GM13976 (cell line): Measurements from ENCODE around the gene CCDC92.

Experiments
- DNase-seq: peaks from one replicate; pipeline ENCODE4 v3.0.0; 2012; ENCODE audit warnings: low spot score
- CTCF ChIP-seq: IDR thresholded peaks from 2 replicates; pipeline ENCODE4 v1.5.1; 2012; ENCODE audit warnings: borderline replicate concordance, mild to moderate bottlenecking; ENCODE audit not compliant: insufficient read depth; ENCODE audit errors: extremely low read depth, missing control alignments, control extremely low read depth
- in situ Hi-C: fragments of 300-500 bp; cut with MboI; formaldehyde crosslinking; loops from one replicate; pipeline ENCODE4 v1.12.0; 2022; ENCODE audit warnings: low sequenced_read_pairs, mixed read lengths, inconsistent platforms; ENCODE audit not compliant: unreplicated experiment

Gene CCDC92

GRCh38 chr12:123972457-123973401 is at the start of gene CCDC92, which contains the start of gene ZNF664:
TSS of gene CCDC92 (minus strand) at chr12:123972831. CDS start at chr12:123944305, 28,526 bp downstream.
TSS of gene ZNF664 (plus strand) at chr12:123973215. CDS start at chr12:124012145, 38,930 bp downstream.
- TF ChIP-seq CTCF, result peak; percentile 23
- DNase-seq, result peak; percentile 98
- in situ Hi-C loops, result no loop called here

- TF ChIP-seq CTCF, result no peak
- in situ Hi-C loops, result no loop called here
- no peak for DNase-seq
Measured at GRCh38 chr12:124022161-124022560, 49.5 kb upstream of the CCDC92 start.

- no peak for DNase-seq
- in situ Hi-C loops, result no loop called here
- TF ChIP-seq CTCF, result no peak
Measured at GRCh38 chr12:124021007-124021406, 48.4 kb upstream of the CCDC92 start.

- TF ChIP-seq CTCF, result no peak
- DNase-seq, result no peak
- in situ Hi-C loops, result no loop called here
Measured at GRCh38 chr12:124020514-124020949, 47.9 kb upstream of the CCDC92 start.

GRCh38 chr12:124019115-124019514 is 46.5 kb upstream of the CCDC92 start:
- no peak for DNase-seq
- no peak for TF ChIP-seq CTCF
- in situ Hi-C loops, result no loop called here

- TF ChIP-seq CTCF, result no peak
- in situ Hi-C loops, result no loop called here
- no peak for DNase-seq
Measured at GRCh38 chr12:124018539-124018938, 45.9 kb upstream of the CCDC92 start.

- in situ Hi-C loops, result no loop called here
- DNase-seq, result no peak
- TF ChIP-seq CTCF, result no peak
Measured at GRCh38 chr12:124017064-124017463, 44.4 kb upstream of the CCDC92 start.
